HG03095 (cell line): ENCODE data around the gene FIBCD1.

ENCODE experiments used
- ATAC-seq: cut with Tn5 transposase; IDR thresholded peaks from one replicate; pipeline ENCODE4 v1.9.1; 2021; ENCODE audit warnings: moderate library complexity; ENCODE audit not compliant: unreplicated experiment

The FIBCD1 gene

GRCh38 chr9:130923611-130924447, 15.2 kb downstream of the FIBCD1 start:
- ATAC-seq: no peak

DNA sequence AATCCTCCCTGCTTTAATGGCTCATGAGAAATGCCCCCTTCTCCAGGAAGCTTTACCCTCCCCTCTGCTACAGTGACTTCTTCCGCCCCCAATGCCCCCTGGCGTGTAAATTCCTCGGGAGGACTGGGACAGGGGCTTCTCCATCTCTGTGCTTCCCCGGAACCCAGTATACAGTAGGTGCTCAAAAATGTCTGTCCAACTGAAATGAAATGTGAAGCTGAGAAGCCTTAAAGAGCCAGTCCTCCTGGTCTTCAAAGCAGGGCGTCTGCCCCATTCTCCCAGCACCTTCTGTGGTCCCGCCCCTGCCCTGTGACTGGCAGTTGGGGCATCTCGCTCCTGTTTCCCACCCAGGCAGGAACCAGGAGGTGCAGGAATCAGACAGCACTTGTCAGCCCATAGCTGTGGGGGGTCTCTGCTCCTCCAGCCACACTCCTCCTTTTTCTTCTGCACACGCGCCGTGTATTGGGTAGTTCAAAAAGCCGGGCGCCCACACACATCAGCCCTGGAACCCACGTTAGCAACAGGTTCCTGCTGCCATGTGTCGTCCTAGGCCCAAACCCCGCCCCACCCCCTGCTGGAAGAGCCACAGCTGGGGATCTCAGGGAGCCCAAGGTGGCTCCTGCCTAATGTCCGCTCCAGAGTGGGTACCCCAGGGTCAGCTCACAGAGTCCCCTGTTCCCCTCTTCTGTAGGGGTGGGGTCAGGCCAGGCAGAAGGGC, 16.0 kb downstream of the FIBCD1 start:
- ATAC-seq: no peak

- no peak for ATAC-seq
Observed at GRCh38 chr9:130921989-130922892, 16.8 kb downstream of the FIBCD1 start.

- no peak for ATAC-seq
Observed at GRCh38 chr9:130921300-130921988, 17.6 kb downstream of the FIBCD1 start.

- no peak for ATAC-seq
Observed at GRCh38 chr9:130920762-130921299, 18.2 kb downstream of the FIBCD1 start.

- no peak for ATAC-seq
Observed at GRCh38 chr9:130920233-130920632, 18.8 kb downstream of the FIBCD1 start.

- no peak for ATAC-seq
Observed at GRCh38 chr9:130919559-130920145, 19.4 kb downstream of the FIBCD1 start.

DNA sequence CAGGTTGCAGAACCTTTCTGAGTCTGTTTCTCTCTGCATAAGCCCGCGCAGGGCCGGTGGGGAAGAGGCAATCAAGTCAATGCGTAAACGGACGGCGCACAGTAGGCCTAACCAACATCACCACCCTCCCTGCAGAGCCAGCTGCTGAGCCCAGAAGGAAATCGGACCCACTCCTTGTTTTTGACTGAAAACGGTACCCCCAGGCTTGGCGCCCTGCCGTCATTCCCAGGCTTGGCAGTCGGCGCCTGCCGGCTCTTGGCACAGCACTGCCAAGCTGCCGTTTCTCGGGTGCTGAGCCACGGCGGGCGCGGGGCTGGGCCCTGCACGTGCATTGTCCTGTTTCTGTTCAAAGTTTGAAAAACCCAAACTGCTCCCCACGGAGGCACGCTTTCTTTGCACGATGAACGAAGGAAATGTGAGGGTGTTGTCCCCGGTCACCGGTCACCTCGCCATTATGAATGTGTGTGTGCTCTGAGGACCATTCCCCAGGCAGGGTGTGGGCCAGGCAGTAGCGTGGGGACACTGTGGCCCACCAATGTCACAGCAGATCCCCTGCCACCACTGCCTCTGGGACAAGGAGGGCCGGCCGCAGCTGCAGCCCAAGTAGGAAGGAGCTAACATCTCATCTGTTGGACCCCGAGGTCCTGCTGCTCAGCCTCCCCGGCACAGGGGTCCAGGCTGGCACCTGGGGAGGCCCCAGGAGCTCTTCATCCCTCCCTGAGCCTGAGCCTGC, 20.1 kb downstream of the FIBCD1 start:
- ATAC-seq: no peak

DNA sequence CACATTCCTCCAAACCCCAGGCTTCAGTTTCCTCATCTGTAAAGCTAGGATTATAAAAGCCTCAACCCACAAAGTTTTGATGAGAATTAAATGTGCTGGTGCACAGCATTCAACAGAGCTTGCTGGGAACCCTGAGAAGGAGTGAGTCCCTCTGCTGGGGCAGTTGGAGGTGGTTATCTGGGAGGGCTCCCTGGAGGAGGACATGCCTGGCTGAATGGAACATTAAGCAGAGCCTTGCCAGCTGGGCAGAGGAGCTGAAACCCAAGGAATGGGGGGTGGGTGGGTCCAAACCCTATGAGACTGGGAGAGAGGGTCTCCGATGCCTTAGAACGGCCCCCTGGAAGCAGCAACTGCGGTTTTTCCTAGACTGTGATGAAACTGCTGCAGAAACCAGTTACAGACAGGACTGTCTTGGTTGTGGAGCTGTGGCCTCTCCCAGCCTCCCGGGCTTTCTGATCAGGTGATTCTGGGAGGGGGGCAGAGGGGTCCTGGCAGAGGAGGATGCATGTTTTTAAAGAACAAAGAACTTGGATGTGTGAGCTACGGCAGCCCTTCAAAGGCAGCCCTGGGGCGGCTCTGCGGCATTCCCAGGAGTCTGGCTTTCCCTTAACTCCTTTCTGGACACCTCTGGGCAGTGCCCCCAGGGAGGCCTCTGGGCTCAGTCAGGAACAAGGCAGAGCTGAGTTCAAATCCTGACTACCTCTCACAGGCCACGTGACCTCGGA, 20.8 kb downstream of the FIBCD1 start:
- no peak for ATAC-seq

DNA sequence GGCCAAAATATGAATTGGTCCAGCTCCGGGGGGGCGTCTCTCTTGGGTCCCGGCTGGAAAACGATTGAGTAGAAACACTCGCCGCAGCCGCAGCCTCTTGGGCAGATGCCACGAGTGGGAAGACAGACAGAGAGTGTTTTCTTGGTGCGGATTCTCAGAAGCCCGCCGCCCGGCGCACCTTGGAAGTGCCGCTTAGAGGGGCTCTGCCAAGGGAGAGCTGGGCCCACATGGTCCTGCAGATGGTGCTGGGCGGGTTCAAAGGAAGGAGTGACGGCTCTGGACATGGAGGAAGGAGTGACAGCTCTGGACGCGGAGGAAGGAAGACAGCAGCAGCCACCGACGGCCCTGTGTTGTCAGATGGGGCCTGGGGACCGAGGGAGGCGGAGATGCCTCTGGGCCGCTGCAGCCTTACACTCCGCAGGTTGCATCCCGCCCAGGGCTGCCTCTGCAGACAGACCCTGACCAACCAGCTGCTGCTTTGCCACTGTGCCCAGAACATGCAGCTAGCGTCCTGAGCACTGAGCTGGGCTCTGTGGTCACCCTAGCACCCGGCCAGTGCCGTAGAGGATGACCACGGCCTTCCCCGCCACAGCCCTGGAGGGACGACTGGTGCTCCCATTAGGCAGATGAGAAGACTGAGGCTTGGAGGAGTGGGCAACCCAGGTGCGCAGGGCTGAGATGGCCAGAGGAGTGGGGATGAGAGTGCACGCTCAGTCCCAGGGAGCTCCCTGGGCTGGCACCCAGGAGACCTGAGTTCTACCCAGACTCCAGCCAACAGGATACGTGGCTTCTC, 21.7 kb downstream of the FIBCD1 start:
- no peak for ATAC-seq

DNA sequence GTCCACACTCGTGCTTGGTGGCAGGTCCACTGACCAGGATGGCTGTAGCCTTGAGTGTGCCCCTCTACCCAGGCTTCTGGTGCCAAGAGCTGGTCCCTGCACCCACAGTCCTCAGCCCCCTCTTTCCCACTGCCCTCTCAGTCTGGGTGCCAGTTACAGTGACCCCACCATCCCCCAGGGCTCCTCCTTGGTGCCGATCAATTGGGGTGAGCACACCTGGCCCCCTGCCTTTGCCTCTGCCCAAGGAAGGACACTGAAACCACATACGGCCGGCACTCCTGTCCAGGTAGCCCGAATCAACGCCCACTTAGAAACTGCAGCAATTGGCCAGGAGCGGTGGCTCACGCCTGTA, 24.0 kb downstream of the FIBCD1 start:
- no peak for ATAC-seq

DNA sequence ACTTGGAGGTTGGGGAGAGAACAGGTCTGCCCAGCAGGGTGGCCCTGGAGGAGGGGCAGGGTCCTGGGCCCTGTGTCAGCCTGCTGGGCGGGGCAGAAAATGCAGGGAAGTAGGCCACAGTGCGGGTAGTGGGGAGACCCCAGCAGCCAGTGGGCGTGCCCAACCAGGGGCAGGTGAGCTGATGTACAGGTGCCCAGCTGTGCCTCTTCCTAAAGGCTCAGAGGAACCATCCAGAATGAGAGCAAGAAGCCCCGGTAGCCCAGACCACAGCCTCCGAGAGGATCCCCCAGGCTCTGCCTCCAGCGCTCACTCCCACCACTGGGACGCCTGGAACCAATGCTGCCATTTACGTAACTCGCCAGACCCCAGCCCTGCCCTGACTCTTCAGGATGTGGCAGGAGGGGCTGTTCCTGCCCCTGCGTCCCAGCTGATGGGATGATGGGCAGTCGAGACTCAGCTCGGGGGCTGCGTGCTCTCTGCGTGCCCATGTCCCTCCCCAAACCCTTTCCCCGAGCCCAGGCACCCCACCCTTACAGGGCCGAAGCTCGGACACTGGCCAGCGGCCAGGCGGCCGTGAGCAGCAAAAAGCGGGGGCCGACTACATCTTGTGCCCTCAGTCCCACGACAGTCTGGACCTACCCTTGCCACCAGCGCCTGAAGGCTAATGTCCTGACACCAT, 24.5 kb downstream of the FIBCD1 start:
- no peak for ATAC-seq

GRCh38 chr9:130913599-130914416, 25.2 kb downstream of the FIBCD1 start:
- no peak for ATAC-seq

DNA sequence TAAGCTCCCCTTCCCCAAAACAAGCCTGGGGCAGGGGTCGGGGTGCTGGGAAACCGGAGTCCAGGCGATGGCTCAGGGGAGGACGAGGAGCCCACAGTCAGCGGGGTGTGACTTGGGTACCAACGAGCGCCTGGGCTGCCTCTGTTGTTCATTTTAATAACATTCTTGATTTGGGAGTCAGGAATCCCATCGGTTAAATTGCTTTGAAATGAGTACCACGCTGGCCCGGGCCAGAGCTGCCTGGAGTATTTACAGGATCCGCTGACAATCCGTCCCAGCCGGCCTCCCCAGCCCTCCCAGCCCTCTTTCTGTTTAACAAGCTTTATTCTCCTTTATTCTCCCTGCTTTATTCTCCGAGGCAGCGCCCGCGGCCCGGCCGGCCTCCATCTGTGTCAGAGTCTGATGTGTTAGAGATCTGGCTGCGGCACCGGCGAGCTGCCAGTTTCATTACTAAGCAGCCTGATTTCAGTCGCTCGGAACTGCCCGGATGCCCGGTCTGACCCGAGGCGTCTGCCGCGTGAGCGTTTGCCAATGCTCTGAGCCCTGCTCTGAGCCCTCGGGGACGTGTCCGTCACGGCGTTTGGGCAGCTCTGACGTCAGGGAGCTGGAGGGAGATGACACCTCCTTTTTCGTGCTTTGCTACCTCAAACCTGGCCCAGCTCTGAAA, 26.0 kb downstream of the FIBCD1 start:
- ATAC-seq: no peak

DNA sequence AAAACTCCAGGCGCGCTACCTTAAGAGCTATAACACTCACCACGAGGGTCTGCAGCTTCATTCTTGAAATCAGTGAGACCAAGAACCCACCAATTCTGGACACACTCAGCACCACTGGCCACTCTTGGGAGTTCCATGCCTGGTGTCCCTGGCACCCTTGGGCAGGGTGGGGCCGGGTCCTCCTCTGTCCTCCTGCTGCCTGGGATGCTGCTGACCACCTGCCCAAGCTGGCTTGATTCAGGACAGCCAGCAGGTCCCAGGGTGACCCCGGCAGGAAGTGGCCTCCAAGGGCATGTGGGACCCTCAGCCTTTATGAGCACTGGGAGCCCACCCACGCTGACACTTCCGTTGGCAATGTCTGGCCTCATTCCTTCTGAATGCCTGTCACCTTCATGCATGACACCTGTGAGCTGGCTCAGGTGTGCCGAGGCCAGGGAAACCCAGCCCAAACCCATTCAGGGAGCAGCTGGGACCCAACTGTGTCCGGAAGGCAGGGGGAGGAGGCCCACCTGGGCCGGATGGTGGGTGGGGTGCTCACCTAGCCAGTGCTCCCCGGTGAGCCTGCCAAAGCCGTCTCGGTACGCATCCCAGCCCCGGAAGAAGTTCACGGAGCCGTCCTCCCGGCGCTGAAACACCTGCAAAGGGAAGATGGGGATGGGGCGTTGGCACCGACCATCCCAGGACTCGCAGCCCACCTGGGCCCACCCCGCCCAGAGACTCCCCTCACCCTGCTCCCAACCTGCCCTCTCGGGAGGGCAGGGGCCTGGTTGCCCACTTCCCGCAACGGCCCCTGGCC, 27.6 kb downstream of the FIBCD1 start:
- ATAC-seq: no peak
